ENCODE data around the gene TMEM14B. TPM values are rescaled to one million over a fixed set of nuclear protein-coding genes. Genes with fewer than 3 reads are reported as not detected.
A peak's percentile ranks its signal among the peaks of the same experiment; 100 is the strongest.

TMEM14B gene
- total and polyA plus RNA-seq, 2 donors (not counting 3 experiments of a cell fraction or from before 2014, with no cell fraction given): 58.2 to 73.1 TPM

DNA sequence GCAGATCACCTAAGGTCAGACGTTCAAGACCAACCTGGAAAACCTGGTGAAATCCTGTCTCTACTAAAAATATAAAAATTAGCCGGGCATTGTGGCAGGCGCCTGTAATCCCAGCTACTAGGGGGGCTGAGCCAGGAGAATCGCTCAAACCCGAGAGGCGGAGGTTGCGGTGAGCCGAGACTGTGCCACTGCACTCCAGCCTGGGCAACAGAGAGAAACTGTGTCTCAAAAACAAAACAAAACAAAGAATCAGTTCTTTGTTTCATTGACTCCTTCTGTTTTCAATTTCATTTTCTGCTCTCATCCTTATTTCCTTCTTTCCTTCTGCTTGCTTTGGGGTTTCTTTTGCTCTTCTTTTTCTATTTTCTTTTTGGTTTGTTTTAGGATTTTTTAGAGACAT, 33.6 kb upstream of the TMEM14B start:
- intact Hi-C loops (cut with micrococcal nuclease): no loop called here
- no peaks in the 10 kb centered on the region for H4K20me1 ChIP-seq (replicated peaks; ENCODE audit: control insufficient read depth, extremely low read depth, insufficient read depth, low read length)
- FAIRE-seq: no peak

DNA sequence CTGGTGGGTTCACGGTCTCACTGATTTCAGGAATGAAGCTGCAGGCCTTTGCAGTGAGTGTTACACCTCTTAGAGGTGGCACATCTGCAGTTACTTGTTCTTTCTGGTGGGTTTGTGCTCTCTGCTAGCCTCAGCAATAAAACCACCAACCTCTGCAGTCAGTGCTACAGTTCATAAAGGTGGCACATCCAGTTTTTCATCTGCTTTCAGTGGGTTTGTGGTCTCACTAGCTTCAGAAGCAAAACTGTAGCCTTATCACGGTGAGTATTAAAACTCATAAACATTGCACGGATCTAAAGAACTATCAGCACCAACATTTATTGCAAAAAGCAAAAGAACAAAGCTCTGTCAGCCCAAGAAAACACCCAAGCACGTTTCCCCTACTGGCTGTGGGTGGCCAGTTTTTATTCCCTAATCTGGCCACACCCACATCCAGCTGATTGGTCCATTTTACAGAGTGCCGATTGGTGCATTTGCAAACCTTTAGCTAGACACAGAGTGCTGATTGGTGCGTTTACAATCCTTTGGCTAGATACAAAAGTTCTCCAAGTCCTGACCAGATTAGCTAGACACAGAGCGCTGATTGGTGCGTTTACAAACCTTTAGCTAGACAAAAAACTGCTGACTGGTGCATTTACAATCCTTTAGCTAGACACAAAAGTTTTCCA, 28.2 kb upstream of the TMEM14B start:
- no peaks in the 10 kb centered on the region for H3K27me3 ChIP-seq (ENCODE audit: control insufficient read depth in 2 of 2, insufficient read depth in 2 of 2, low read length in 2 of 2)
- peak overlapping the region in 1 of 3 experiments; percentile 85 for H3K4me3 ChIP-seq (replicated peaks in 1 of 3; ENCODE audit: insufficient read depth in 1 of 3, low read depth in 1 of 3, low read length in 3 of 3)
- FAIRE-seq: peak; percentile 37
- no peaks in the 10 kb centered on the region for H3K79me2 ChIP-seq (ENCODE audit: control insufficient read depth, insufficient read depth, low read length)
- H3K4me2 ChIP-seq (ENCODE audit: insufficient read depth, low read length): peak overlapping the region; percentile 18
- no peaks in the 10 kb centered on the region for H4K20me1 ChIP-seq (replicated peaks; ENCODE audit: control insufficient read depth, extremely low read depth, insufficient read depth, low read length)
- no peaks in the 10 kb centered on the region for H3K9me1 ChIP-seq (replicated peaks; ENCODE audit: control insufficient read depth, extremely low read depth, insufficient read depth, low read length)
- ChIA-PET POLR2A (interaction anchor here (0.6 kb wide), 1 partner anchor 15 kb away, joined by 6 read pairs; no protein-coding TSS in a partner anchor), CTCF (interaction anchor here (0.6 to 4.8 kb wide), 6 partner anchors 8 to 258 kb away, joined by 3 to 21 read pairs (median 4); no protein-coding TSS in a partner anchor)
- no peaks in the 10 kb centered on the region for H3K36me3 ChIP-seq (ENCODE audit: control insufficient read depth in 2 of 2, extremely low read depth in 1 of 2, insufficient read depth in 2 of 2, low read length in 2 of 2)
- peak; percentile 24 for DNase-seq (ENCODE audit: low read depth, low spot score)
- H2AFZ ChIP-seq (ENCODE audit: low read depth, low read length): no peak overlapping the region
- H3K9ac ChIP-seq (replicated peaks; ENCODE audit: extremely low read depth, insufficient read depth, low read length): no peak overlapping the region
- TF ChIP-seq, protein P1, sequence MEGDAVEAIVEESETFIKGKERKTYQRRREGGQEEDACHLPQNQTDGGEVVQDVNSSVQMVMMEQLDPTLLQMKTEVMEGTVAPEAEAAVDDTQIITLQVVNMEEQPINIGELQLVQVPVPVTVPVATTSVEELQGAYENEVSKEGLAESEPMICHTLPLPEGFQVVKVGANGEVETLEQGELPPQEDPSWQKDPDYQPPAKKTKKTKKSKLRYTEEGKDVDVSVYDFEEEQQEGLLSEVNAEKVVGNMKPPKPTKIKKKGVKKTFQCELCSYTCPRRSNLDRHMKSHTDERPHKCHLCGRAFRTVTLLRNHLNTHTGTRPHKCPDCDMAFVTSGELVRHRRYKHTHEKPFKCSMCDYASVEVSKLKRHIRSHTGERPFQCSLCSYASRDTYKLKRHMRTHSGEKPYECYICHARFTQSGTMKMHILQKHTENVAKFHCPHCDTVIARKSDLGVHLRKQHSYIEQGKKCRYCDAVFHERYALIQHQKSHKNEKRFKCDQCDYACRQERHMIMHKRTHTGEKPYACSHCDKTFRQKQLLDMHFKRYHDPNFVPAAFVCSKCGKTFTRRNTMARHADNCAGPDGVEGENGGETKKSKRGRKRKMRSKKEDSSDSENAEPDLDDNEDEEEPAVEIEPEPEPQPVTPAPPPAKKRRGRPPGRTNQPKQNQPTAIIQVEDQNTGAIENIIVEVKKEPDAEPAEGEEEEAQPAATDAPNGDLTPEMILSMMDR (IDR thresholded peaks at IDR 0.05; ENCODE audit: extremely low read depth in 1 of 2, insufficient read depth in 1 of 2, low read depth in 1 of 2, low read length in 2 of 2): no peak
- TF ChIP-seq FOS (IDR thresholded peaks at IDR 0.05; ENCODE audit: borderline replicate concordance, insufficient read depth, low read length) (no peak), EZH2 (IDR thresholded peaks at IDR 0.05; ENCODE audit: borderline replicate concordance, low read depth, low read length, severe bottlenecking) (no peak), MYC (IDR thresholded peaks at IDR 0.05; ENCODE audit: low read depth, low read length) (no peak), POLR2A (IDR thresholded peaks at IDR 0.05; ENCODE audit: low read depth, low read length) (no peak), GATA2 (IDR thresholded peaks at IDR 0.05; ENCODE audit: insufficient read depth, insufficient read length, low read depth, low read length) (no peak), POLR2AphosphoS5 (IDR thresholded peaks at IDR 0.05; ENCODE audit: insufficient read depth, low read depth, low read length) (no peak), JUN (IDR thresholded peaks at IDR 0.05; ENCODE audit: borderline replicate concordance, insufficient read depth, insufficient read length, low read depth) (no peak)
- TF ChIP-seq, protein P2, sequence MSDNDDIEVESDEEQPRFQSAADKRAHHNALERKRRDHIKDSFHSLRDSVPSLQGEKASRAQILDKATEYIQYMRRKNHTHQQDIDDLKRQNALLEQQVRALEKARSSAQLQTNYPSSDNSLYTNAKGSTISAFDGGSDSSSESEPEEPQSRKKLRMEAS (IDR thresholded peaks at IDR 0.05; ENCODE audit: insufficient read depth, insufficient read length): no peak
- H3K9me3 ChIP-seq (replicated peaks; ENCODE audit: control insufficient read depth, insufficient read depth, low read length): no peaks in the 10 kb centered on the region
- H3K4me1 ChIP-seq (ENCODE audit: control insufficient read depth, extremely low read depth, insufficient read depth, low read length): peaks cover 10% of the 10 kb centered on the region
- no peak overlapping the region for H3K27ac ChIP-seq (ENCODE audit: insufficient read depth, low read depth, low read length)
- intact Hi-C loops (cut with micrococcal nuclease): no loop called here
- dilution Hi-C loops (cut with MboI; ENCODE audit: extremely low pct_ligation_motif_present, low sequenced_read_pairs): no loop called here
- BruUV-seq (replicated peaks): TSS peak; percentile 57

More for the DNA sequence above, 33.6 kb upstream of the TMEM14B start:
- Histone ChIP-seq H3K27me3 (ENCODE audit: control insufficient read depth in 2 of 2, insufficient read depth in 2 of 2, low read length in 2 of 2) (no peaks in the 10 kb centered on the region), H3K9me1 (replicated peaks; ENCODE audit: control insufficient read depth, extremely low read depth, insufficient read depth, low read length) (no peaks in the 10 kb centered on the region), H3K4me2 (ENCODE audit: insufficient read depth, low read length) (no peak overlapping the region), H3K79me2 (ENCODE audit: control insufficient read depth, insufficient read depth, low read length) (no peaks in the 10 kb centered on the region), H3K27ac (ENCODE audit: insufficient read depth, low read depth, low read length) (no peak overlapping the region), H3K4me1 (ENCODE audit: control insufficient read depth, extremely low read depth, insufficient read depth, low read length) (no peaks in the 10 kb centered on the region), H3K36me3 (ENCODE audit: control insufficient read depth in 2 of 2, extremely low read depth in 1 of 2, insufficient read depth in 2 of 2, low read length in 2 of 2) (no peaks in the 10 kb centered on the region), H3K9ac (replicated peaks; ENCODE audit: extremely low read depth, insufficient read depth, low read length) (no peak overlapping the region), H3K9me3 (replicated peaks; ENCODE audit: control insufficient read depth, insufficient read depth, low read length) (no peaks in the 10 kb centered on the region), H3K4me3 (replicated peaks in 1 of 3; ENCODE audit: insufficient read depth in 1 of 3, low read depth in 1 of 3, low read length in 3 of 3) (no peak overlapping the region), H2AFZ (ENCODE audit: low read depth, low read length) (no peak overlapping the region)
- dilution Hi-C loops (cut with MboI; ENCODE audit: extremely low pct_ligation_motif_present, low sequenced_read_pairs): no loop called here
- ChIA-PET CTCF (no interaction called here), POLR2A (no interaction called here)
- BruUV-seq (replicated peaks): no TSS peak
- no peak for TF ChIP-seq MYC (IDR thresholded peaks at IDR 0.05; ENCODE audit: low read depth, low read length)
- DNase-seq (ENCODE audit: low read depth, low spot score): no peak
